DOHH2 (cell line): ENCODE data around the gene MMP2.

Source experiments
- H3F3A ChIP-seq: fragments of 200-600 bp; sonication (generic), shearing (Covaris generic); 2 replicates; pipeline ENCODE4 v1.6.0; 2016; ENCODE audit warnings: antibody characterized with exemption, mild to moderate bottlenecking; ENCODE audit not compliant: control insufficient read depth, insufficient read depth
- H3K27ac ChIP-seq: fragments of 200-600 bp; sonication (generic); 2 replicates; pipeline ENCODE4 v1.5.1; 2014; ENCODE audit warnings: low read depth, mild to moderate bottlenecking, low read length, moderate library complexity
- H3K27me3 ChIP-seq: fragments of 200-600 bp; sonication (generic); 2 replicates; pipeline ENCODE4 v1.6.1; 2014; ENCODE audit warnings: mild to moderate bottlenecking, low read length, mixed read lengths; ENCODE audit not compliant: control insufficient read depth
- H3K36me3 ChIP-seq: fragments of 200-600 bp; sonication (generic); 2 replicates; pipeline ENCODE4 v1.6.1; 2014; ENCODE audit warnings: mild to moderate bottlenecking, low read length, moderate library complexity, mixed read lengths; ENCODE audit not compliant: control insufficient read depth
- H3K4me1 ChIP-seq: fragments of 200-600 bp; sonication (generic); 2 replicates; pipeline ENCODE4 v1.6.1; 2014; ENCODE audit warnings: mild to moderate bottlenecking, low read length, mixed read lengths; ENCODE audit not compliant: control insufficient read depth
- H3K4me2 ChIP-seq: fragments of 200-600 bp; sonication (generic); 2 replicates; pipeline ENCODE4 v1.6.0; 2014; ENCODE audit warnings: mild to moderate bottlenecking, low read length, moderate library complexity
- H3K4me3 ChIP-seq: fragments of 200-600 bp; sonication (generic); 2 replicates; pipeline ENCODE4 v1.5.1; 2014; ENCODE audit warnings: mild to moderate bottlenecking, low read length, mixed read lengths
- H3K79me2 ChIP-seq: fragments of 200-600 bp; sonication (generic); 2 replicates; pipeline ENCODE4 v1.6.1; 2014; ENCODE audit warnings: mild to moderate bottlenecking, low read length, mixed read lengths; ENCODE audit not compliant: control insufficient read depth
- H3K9me2 ChIP-seq: fragments of 200-600 bp; sonication (generic); replicated peaks from 2 replicates; pipeline ENCODE4 v1.6.1; 2014; ENCODE audit warnings: mild to moderate bottlenecking, low read length, mixed read lengths; ENCODE audit not compliant: control insufficient read depth
- H3K9me3 ChIP-seq: fragments of 200-600 bp; sonication (generic); 2 replicates; pipeline ENCODE4 v1.6.1; 2014; ENCODE audit warnings: antibody characterized with exemption, low read length, mixed read lengths; ENCODE audit not compliant: control insufficient read depth, insufficient read depth
- H4K20me1 ChIP-seq: fragments of 200-600 bp; sonication (generic); 2 replicates; pipeline ENCODE4 v1.6.0; 2014; ENCODE audit warnings: low read depth, mild to moderate bottlenecking, antibody characterized with exemption, low read length, moderate library complexity; ENCODE audit not compliant: control insufficient read depth, insufficient read depth
- CTCF ChIP-seq: fragments of 200-600 bp; sonication (generic); IDR thresholded peaks from one replicate; pipeline ENCODE4 v1.5.1; 2014; ENCODE audit warnings: antibody characterized with exemption, mild to moderate bottlenecking, low read depth, low read length; ENCODE audit not compliant: poor library complexity, severe bottlenecking
- EZH2phosphoT487 ChIP-seq: fragments of 200-600 bp; sonication (generic); IDR thresholded peaks from 2 replicates; pipeline ENCODE4 v1.6.1; 2017; ENCODE audit warnings: borderline replicate concordance, mild to moderate bottlenecking, antibody characterized with exemption, low read length, moderate library complexity, mixed read lengths

The MMP2 gene

DNA sequence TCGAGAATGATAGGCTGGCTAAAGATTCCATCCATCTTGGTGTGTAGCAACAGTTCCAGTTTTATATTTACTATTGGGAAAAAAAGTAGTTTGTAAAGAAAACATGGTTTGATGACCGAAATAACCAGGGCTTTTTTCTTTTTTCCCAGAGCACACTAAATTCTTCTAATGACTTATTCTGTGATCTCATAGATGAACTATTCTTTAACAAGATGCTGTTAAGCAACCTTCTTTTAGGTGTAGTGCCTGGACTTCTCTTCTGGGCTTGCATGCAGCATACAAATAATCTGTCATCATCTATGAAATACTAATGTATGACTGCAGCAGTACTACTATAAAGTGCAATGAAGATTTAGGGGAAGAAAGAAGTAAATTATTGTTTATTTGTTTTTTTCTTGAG is 76.4 kb downstream of the MMP2 start:
- Histone ChIP-seq H3K36me3 (no peaks in the 10 kb centered on the region), H3K9me2 (no peaks in the 10 kb centered on the region), H3K27ac (no peak overlapping the region), H3K79me2 (no peaks in the 10 kb centered on the region), H3K27me3 (peaks cover 4% of the 10 kb centered on the region; the same call in 1 of the 2 replicates), H4K20me1 (no peaks in the 10 kb centered on the region), H3K9me3 (no peaks in the 10 kb centered on the region), H3K4me3 (no peak overlapping the region), H3K4me2 (no peak overlapping the region), H3K4me1 (no peaks in the 10 kb centered on the region), H3F3A (no peaks in the 10 kb centered on the region)
- TF ChIP-seq EZH2phosphoT487 (no peak), CTCF (no peak)
